Measurements from ENCODE around the gene MAP2K5.

GRCh38 chr15:67618297-67618696 lies 75.8 kb downstream of the MAP2K5 start:
- TF ChIP-seq CTCF (IDR thresholded peaks at IDR 0.05; ENCODE audit: insufficient read depth, low read depth, low read length): no peak
- TF ChIP-seq EZH2 (IDR thresholded peaks at IDR 0.05; ENCODE audit: insufficient read depth, low read length): no peak

Data from astrocyte (in vitro differentiated cells and primary cell).